Right lobe of liver (tissue), 6 donors: ENCODE data around the gene TMEM139. TPM values are rescaled to one million over a fixed set of nuclear protein-coding genes. Genes with fewer than 3 reads are reported as not detected.

Source experiments
- ATAC-seq, 4 donors: fragments of 200-7000 bp; cut with Tn5 transposase; one replicate each; pipeline ENCODE4 v1.9.1; 2020; ENCODE audit warnings: mild to moderate bottlenecking in 4 of 4, moderate library complexity in 4 of 4
- DNase-seq, 3 donors: peaks; one replicate each; pipeline ENCODE4 v3.0.0-alpha.2; 2020
- H3K27ac ChIP-seq, 3 donors: fragments of 200-600 bp; one replicate each; pipeline ENCODE4 v1.8.0; 2022
- H3K27me3 ChIP-seq, 2 donors: fragments of 200-600 bp; one replicate each; pipeline ENCODE4 v1.8.0; 2022
- H3K36me3 ChIP-seq, 4 donors: fragments of 200-600 bp; sonication (generic) in 1 of 4; one replicate each; pipeline versions ENCODE4 v1.5.1 to v1.8.0; 2017 to 2022; ENCODE audit warnings: control low read depth in 1 of 4
- H3K4me1 ChIP-seq, 4 donors: fragments of 200-600 bp; sonication (generic) in 1 of 4; one replicate each; pipeline versions ENCODE4 v1.5.1 to v1.8.0; 2017 to 2022; ENCODE audit warnings: control low read depth in 1 of 4
- H3K4me3 ChIP-seq, 3 donors: fragments of 200-600 bp; one replicate each; pipeline ENCODE4 v1.8.0; 2022
- H3K9me3 ChIP-seq, 4 donors: fragments of 200-600 bp; sonication (generic) in 1 of 4; one replicate each; pipeline versions ENCODE4 v1.5.1 to v1.8.0; 2017 to 2022; ENCODE audit warnings: control low read depth in 1 of 4
- CTCF ChIP-seq, 4 donors: fragments of 200-600 bp in 3 of 4; fragments of 450-650 bp in 1 of 4; IDR thresholded peaks; one replicate each; pipeline versions ENCODE4 v1.5.1 to v1.8.0; 2016 to 2022; ENCODE audit warnings: antibody characterized with exemption in 4 of 4, mild to moderate bottlenecking in 2 of 4
- POLR2A ChIP-seq: fragments of 450-650 bp; IDR thresholded peaks from one replicate; pipeline ENCODE4 v1.6.1; 2017; ENCODE audit warnings: antibody characterized with exemption, mild to moderate bottlenecking
- WGBS: methylation state at CpG from one replicate; pipeline ENCODE4 v1.1.6; 2018; ENCODE audit warnings: low coverage, low lambda C conversion rate; ENCODE audit not compliant: insufficient coverage; ENCODE audit errors: missing lambda C conversion rate; 5-methylcytosine and 5-hydroxymethylcytosine counted together
- intact Hi-C, 2 donors: fragments of 100-400 bp; cut with DNase I; formaldehyde crosslinking; loops; one replicate each; pipeline versions ENCODE4 v1.11.2 to v1.14.1; 2022
- long read RNA-seq: library from polyadenylated mRNA; unstranded; transcript quantifications from one replicate; pipeline ENCODE4 v2.0.0, GENCODE V29; 2019
- total RNA-seq, 6 experiments: library from RNA; depleted of rRNA in 2 of 6; stranded (reverse); fragments of >200 nt in 2 of 6; fragmentation: NEBNext Ultra II Directional in 3 of 6; extraction: Animal tissue kit (Norgen Biotek cat#: 25700) in 3 of 6; gene quantifications; one replicate each; pipeline versions ENCODE4 v1.1.0 to v1.2.4, GENCODE V29; 2016 to 2023
- donor health status: DM: no; HTN: yes; CAD: no.
- donor health status: DM: no; HTN: no; CAD: no.
- donor health status: DM: no; HTN: no; CAD: no.
- donor health status: DM: no; HTN: yes; CAD: no.
- donor health status: DM: no; HTN: yes; CAD: no.

The TMEM139 gene
- 10 to 100 TPM in 5 of 6 experiments, 1 to 10 TPM in 1; 7.0 to 20.8 (median 14.8) TPM for total RNA-seq
- long read RNA-seq, partial matches to known transcripts, result 0 of 7 reads
- long read RNA-seq, other reads (novel, unspliced or antisense), result 4 of 7 reads

GRCh38 chr7:143284591-143285469 lies at the start of gene TMEM139:
TMEM139 (plus strand) TSS chr7:143284958; CDS start chr7:143285958, 1,000 bp downstream.
- TF ChIP-seq POLR2A (no peak), CTCF (IDR thresholded peaks at IDR 0.05) (no peak)
- intact Hi-C loops, result no loop called here
- peak; percentile 62 to 82 (median 76) for ATAC-seq

GRCh38 chr7:143235561-143235960 lies 49.2 kb upstream of the TMEM139 start:
- no peaks in the 10 kb centered on the region for H3K36me3 ChIP-seq
- intact Hi-C loops, result no loop called here

More at GRCh38 chr7:143284591-143285469, at the start of gene TMEM139:
- H3K4me3 ChIP-seq, result peak within 1 kb of the TSS; percentile 17 to 59 (median 45)
- no peaks in the 10 kb centered on the region for H3K36me3 ChIP-seq
- H3K27ac ChIP-seq, result peak within 1 kb of the TSS in 2 of 3 donors; percentile 48 to 72
- no peaks in the 10 kb centered on the region for H3K27me3 ChIP-seq
- peak; percentile 46 to 91 (median 78) for DNase-seq
- H3K4me1 ChIP-seq, result peaks cover 0 to 38% (median 6%) of the 10 kb centered on the region in 4 donors
- no peaks in the 10 kb centered on the region for H3K9me3 ChIP-seq
- 48% methylated on average over 14 of the region's 19 CpGs for WGBS

GRCh38 chr7:143236408-143236990 lies 48.3 kb upstream of the TMEM139 start:
- Histone ChIP-seq H3K4me3 (no peak overlapping the region), H3K36me3 (no peaks in the 10 kb centered on the region), H3K4me1 (peaks cover 0 to 16% (median 0%) of the 10 kb centered on the region in 4 donors), H3K9me3 (no peaks in the 10 kb centered on the region), H3K27me3 (no peaks in the 10 kb centered on the region), H3K27ac (no peak overlapping the region)
- DNase-seq (no peak), ATAC-seq (no peak)
- WGBS, result 73% methylated on average over 3 of the region's 3 CpGs
- no peak for TF ChIP-seq POLR2A
- TF ChIP-seq CTCF (IDR thresholded peaks at IDR 0.05), result no peak
- intact Hi-C loops, result no loop called here

More at GRCh38 chr7:143235561-143235960, 49.2 kb upstream of the TMEM139 start:
- DNase-seq, result no peak
- no peak for ATAC-seq
- no peak overlapping the region for H3K4me3 ChIP-seq
- no peak overlapping the region for H3K27ac ChIP-seq
- TF ChIP-seq CTCF (IDR thresholded peaks at IDR 0.05) (no peak), POLR2A (no peak)
- no peaks in the 10 kb centered on the region for H3K27me3 ChIP-seq
- no peaks in the 10 kb centered on the region for H3K9me3 ChIP-seq
- peaks cover 0 to 8% (median 0%) of the 10 kb centered on the region in 4 donors for H3K4me1 ChIP-seq
- WGBS, result 19% methylated on average over 1 of the region's 1 CpG

- Histone ChIP-seq H3K4me3 (no peak overlapping the region), H3K9me3 (no peaks in the 10 kb centered on the region), H3K27ac (no peak overlapping the region), H3K36me3 (no peaks in the 10 kb centered on the region), H3K4me1 (peaks cover 0 to 16% (median 0%) of the 10 kb centered on the region in 4 donors), H3K27me3 (no peaks in the 10 kb centered on the region)
- ATAC-seq, result no peak
- no peak for DNase-seq
- intact Hi-C loops, result no loop called here
- TF ChIP-seq CTCF (IDR thresholded peaks at IDR 0.05) (no peak), POLR2A (no peak)
Measured at GRCh38 chr7:143237366-143237765, 47.4 kb upstream of the TMEM139 start.
